CD14-positive monocyte (primary cell): Measurements from ENCODE around the gene MECR. TPM values are rescaled to one million over a fixed set of nuclear protein-coding genes. Genes with fewer than 3 reads are reported as not detected.

Experiments used
- DNase-seq, 3 donors: peaks; one replicate each; pipeline ENCODE4 v3.0.0-alpha.2; 2011 to 2022
- H2AFZ ChIP-seq: 2 replicates; pipeline ENCODE4 v1.6.0; 2012; ENCODE audit warnings: mild to moderate bottlenecking, low read depth, low read length, inconsistent platforms; ENCODE audit not compliant: insufficient read depth, poor library complexity, severe bottlenecking
- H3K27ac ChIP-seq, 2 donors: 1 replicate in 1 of 2; 2 replicates in 1 of 2; pipeline ENCODE4 v1.5.1; 2012 to 2013; ENCODE audit warnings: low read length in 2 of 2, control low read depth in 1 of 2, inconsistent platforms in 1 of 2, low read depth in 1 of 2, mild to moderate bottlenecking in 1 of 2
- H3K27me3 ChIP-seq, 2 donors: one replicate each; pipeline versions ENCODE4 v1.6.0 to v1.6.1; 2011 to 2013; ENCODE audit warnings: low read length in 2 of 2; ENCODE audit not compliant: control insufficient read depth in 2 of 2, insufficient read depth in 2 of 2
- H3K36me3 ChIP-seq, 2 donors: replicated peaks in 1 of 2; 1 replicate in 1 of 2; 2 replicates in 1 of 2; pipeline versions ENCODE4 v1.5.1 to v1.6.1; 2012 to 2013; ENCODE audit warnings: low read length in 2 of 2, control low read depth in 1 of 2, inconsistent platforms in 1 of 2, mild to moderate bottlenecking in 1 of 2; ENCODE audit not compliant: insufficient read depth in 2 of 2, control insufficient read depth in 1 of 2
- H3K4me1 ChIP-seq, 2 donors: 1 replicate in 1 of 2; 2 replicates in 1 of 2; pipeline versions ENCODE4 v1.5.1 to v1.6.1; 2012 to 2013; ENCODE audit warnings: low read length in 2 of 2, control low read depth in 1 of 2, inconsistent platforms in 1 of 2, mild to moderate bottlenecking in 1 of 2, moderate library complexity in 1 of 2; ENCODE audit not compliant: insufficient read depth in 2 of 2, control insufficient read depth in 1 of 2
- H3K4me2 ChIP-seq: replicated peaks from 2 replicates; pipeline ENCODE3; 2012; ENCODE audit warnings: low read length, moderate library complexity, mild to moderate bottlenecking; ENCODE audit not compliant: poor library complexity, severe bottlenecking; ENCODE audit errors: extremely low read depth
- H3K4me3 ChIP-seq, 3 experiments: fragments of 200-600 bp in 1 of 3; sonication (generic) in 1 of 3; replicated peaks in 1 of 3; 1 replicate in 2 of 3; 2 replicates in 1 of 3; pipeline ENCODE4 v1.5.1; 2011 to 2013; ENCODE audit warnings: low read length in 3 of 3, mild to moderate bottlenecking in 3 of 3, control low read depth in 2 of 3, low read depth in 2 of 3, inconsistent platforms in 1 of 3, moderate library complexity in 1 of 3
- H3K79me2 ChIP-seq: 2 replicates; pipeline ENCODE4 v1.6.0; 2012; ENCODE audit warnings: mild to moderate bottlenecking, control low read depth, inconsistent platforms, low read length, moderate library complexity; ENCODE audit not compliant: insufficient read depth
- H3K9ac ChIP-seq: 2 replicates; pipeline ENCODE4 v1.6.0; 2017; ENCODE audit warnings: low read length, mild to moderate bottlenecking; ENCODE audit not compliant: insufficient read depth, poor library complexity, severe bottlenecking
- H3K9me3 ChIP-seq, 2 donors: replicated peaks in 1 of 2; 1 replicate in 1 of 2; 2 replicates in 1 of 2; pipeline versions ENCODE4 v1.5.1 to v1.6.1; 2012 to 2013; ENCODE audit warnings: low read length in 2 of 2, control low read depth in 1 of 2; ENCODE audit not compliant: control insufficient read depth in 1 of 2, insufficient read depth in 1 of 2
- H4K20me1 ChIP-seq: 2 replicates; pipeline ENCODE4 v1.6.0; 2012; ENCODE audit warnings: mild to moderate bottlenecking, low read length, control low read depth, moderate library complexity; ENCODE audit not compliant: insufficient read depth
- H3K27ac Mint-ChIP-seq, 7 donors: one replicate each; pipeline ENCODE4 v1.8.0; 2020; ENCODE audit warnings: mild to moderate bottlenecking in 7 of 7, mixed read lengths in 7 of 7, moderate library complexity in 6 of 7, inconsistent platforms in 2 of 7
- H3K27me3 Mint-ChIP-seq, 3 donors: one replicate each; pipeline ENCODE4 v1.8.0; 2021 to 2022; ENCODE audit warnings: low read depth in 3 of 3, mild to moderate bottlenecking in 3 of 3, mixed read lengths in 3 of 3, moderate library complexity in 3 of 3, inconsistent platforms in 1 of 3
- H3K36me3 Mint-ChIP-seq, 2 donors: one replicate each; pipeline ENCODE4 v1.8.0; 2020; ENCODE audit warnings: mixed read lengths in 2 of 2, inconsistent platforms in 1 of 2, mild to moderate bottlenecking in 1 of 2
- H3K4me1 Mint-ChIP-seq: one replicate; pipeline ENCODE4 v1.8.0; 2020; ENCODE audit warnings: mild to moderate bottlenecking, mixed read lengths
- H3K4me3 Mint-ChIP-seq, 2 donors: one replicate each; pipeline ENCODE4 v1.8.0; 2020; ENCODE audit warnings: mild to moderate bottlenecking in 2 of 2, mixed read lengths in 2 of 2, moderate library complexity in 1 of 2
- H3K9me3 Mint-ChIP-seq, 7 donors: one replicate each; pipeline ENCODE4 v1.8.0; 2020 to 2022; ENCODE audit warnings: mixed read lengths in 7 of 7, mild to moderate bottlenecking in 6 of 7, moderate library complexity in 6 of 7, inconsistent platforms in 2 of 7
- CTCF ChIP-seq: fragments of 200-600 bp; IDR thresholded peaks from one replicate; pipeline ENCODE4 v1.8.0; 2022; ENCODE audit warnings: antibody characterized with exemption, mild to moderate bottlenecking
- WGBS: methylation state at CpG from one replicate; pipeline ENCODE4 v1.1.5; 2013; ENCODE audit warnings: missing lambda C conversion rate; ENCODE audit not compliant: insufficient coverage; 5-methylcytosine and 5-hydroxymethylcytosine counted together
- intact Hi-C, 2 donors: fragments of 100-400 bp; cut with micrococcal nuclease; formaldehyde crosslinking; loops; one replicate each; pipeline versions ENCODE4 v1.15.0 to v1.15.1; 2023
- polyA plus RNA-seq, 3 donors: library from polyadenylated mRNA; depleted of rRNA in 1 of 3; unstranded in 2 of 3; stranded (reverse) in 1 of 3; fragments of 300-500 nt in 2 of 3; fragments of >200 nt in 1 of 3; fragmentation: Illumina TruSeq in 2 of 3; gene quantifications; 1 replicate in 2 of 3; 2 replicates in 1 of 3; pipeline ENCODE4 v1.2.3, GENCODE V29; 2012 to 2021

MECR gene
- polyA plus RNA-seq, 3 donors = 6.3 to 8.5 (median 7.5) TPM

DNA sequence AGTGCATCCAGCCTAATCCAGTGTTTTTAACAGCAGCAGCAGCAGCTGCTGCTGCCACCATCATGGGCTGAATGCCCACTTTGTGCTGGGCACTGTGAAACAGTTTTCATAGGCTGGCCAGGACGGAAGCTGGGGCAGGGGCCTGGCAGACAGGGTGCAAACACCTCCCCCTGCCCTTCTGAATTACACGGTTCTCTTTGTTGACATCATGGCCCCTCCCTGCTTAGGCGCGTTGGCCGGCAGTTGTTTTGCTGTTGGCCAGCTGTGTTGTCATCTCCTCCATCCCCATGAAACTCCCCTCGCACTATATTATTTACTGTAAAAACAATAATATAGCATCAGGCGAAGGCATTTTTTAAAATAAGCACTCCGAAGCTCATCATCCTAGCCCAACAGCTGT is 38.6 kb upstream of the MECR start:
- peaks cover 11 to 17% of the 10 kb centered on the region in 2 donors for H3K27me3 ChIP-seq
- no peaks in the 10 kb centered on the region for H3K4me1 Mint-ChIP-seq
- H3K27ac ChIP-seq = no peak overlapping the region

GRCh38 chr1:29267321-29268070 is 36.8 kb upstream of the MECR start:
- peaks cover 0 to 3% (median 0%) of the 10 kb centered on the region in 7 donors for H3K9me3 Mint-ChIP-seq
- H3K4me2 ChIP-seq = no peak overlapping the region
- no peak overlapping the region for H2AFZ ChIP-seq
- H3K4me1 ChIP-seq = no peaks in the 10 kb centered on the region
- peaks cover 11 to 23% of the 10 kb centered on the region in 2 donors for H3K27me3 ChIP-seq
- no peaks in the 10 kb centered on the region for H4K20me1 ChIP-seq
- H3K4me1 Mint-ChIP-seq = no peaks in the 10 kb centered on the region
- H3K27ac ChIP-seq = no peak overlapping the region
- intact Hi-C loops = no loop called here
- peak overlapping the region in 1 of 2 donors; percentile 11 for H3K4me3 Mint-ChIP-seq
- no peaks in the 10 kb centered on the region for H3K36me3 ChIP-seq
- peaks cover 27 to 61% (median 27%) of the 10 kb centered on the region in 3 donors for H3K27me3 Mint-ChIP-seq
- no peak overlapping the region for H3K27ac Mint-ChIP-seq
- TF ChIP-seq CTCF = no peak
- H3K9me3 ChIP-seq = no peaks in the 10 kb centered on the region
- no peak for DNase-seq
- no peaks in the 10 kb centered on the region for H3K79me2 ChIP-seq
- no peaks in the 10 kb centered on the region for H3K36me3 Mint-ChIP-seq
- H3K9ac ChIP-seq = no peak overlapping the region
- WGBS = 73% methylated on average over 9 of the region's 9 CpGs
- no peak overlapping the region for H3K4me3 ChIP-seq

More for the DNA sequence above, 38.6 kb upstream of the MECR start:
- no peaks in the 10 kb centered on the region for H3K4me1 ChIP-seq
- H3K36me3 ChIP-seq = no peaks in the 10 kb centered on the region
- no peak overlapping the region for H3K4me3 Mint-ChIP-seq
- intact Hi-C loops = no loop called here
- no peak overlapping the region for H3K27ac Mint-ChIP-seq
- no peak overlapping the region for H3K4me3 ChIP-seq
- H3K4me2 ChIP-seq = no peak overlapping the region
- H3K36me3 Mint-ChIP-seq = no peaks in the 10 kb centered on the region
- H3K9me3 Mint-ChIP-seq = peaks cover 0 to 3% (median 0%) of the 10 kb centered on the region in 7 donors
- no peaks in the 10 kb centered on the region for H3K79me2 ChIP-seq
- no peaks in the 10 kb centered on the region for H3K9me3 ChIP-seq
- no peak for DNase-seq
- TF ChIP-seq CTCF = no peak
- WGBS = 78% methylated on average over 6 of the region's 8 CpGs
- no peaks in the 10 kb centered on the region for H4K20me1 ChIP-seq
- no peak overlapping the region for H2AFZ ChIP-seq
- peaks cover 26 to 64% (median 27%) of the 10 kb centered on the region in 3 donors for H3K27me3 Mint-ChIP-seq
- H3K9ac ChIP-seq = no peak overlapping the region
